Suprapubic skin (tissue), 4 donors: ENCODE data around the gene MBLAC1. TPM values are rescaled to one million over a fixed set of nuclear protein-coding genes. Genes with fewer than 3 reads are reported as not detected.

Experiments used
- DNase-seq, 2 donors: peaks; one replicate each; pipeline ENCODE4 v3.0.0-alpha.2; 2019; ENCODE audit warnings: low spot score in 2 of 2
- H3K27ac ChIP-seq: fragments of 200-600 bp; sonication (generic); one replicate; pipeline ENCODE4 v1.5.1; 2019
- H3K27me3 ChIP-seq: fragments of 200-600 bp; sonication (generic); one replicate; pipeline ENCODE4 v1.5.1; 2019
- H3K36me3 ChIP-seq: fragments of 200-600 bp; sonication (generic); one replicate; pipeline ENCODE4 v1.5.1; 2019
- H3K4me1 ChIP-seq: fragments of 200-600 bp; sonication (generic); one replicate; pipeline ENCODE4 v1.5.1; 2019
- H3K4me3 ChIP-seq: fragments of 200-600 bp; sonication (generic); one replicate; pipeline ENCODE4 v1.5.1; 2019; ENCODE audit warnings: mild to moderate bottlenecking
- H3K9me3 ChIP-seq: fragments of 200-600 bp; sonication (generic); one replicate; pipeline ENCODE4 v1.5.1; 2019
- EP300 ChIP-seq: sonication (generic); formaldehyde crosslinking; IDR thresholded peaks from one replicate; pipeline ENCODE4 v1.6.1; 2017; ENCODE audit warnings: antibody characterized with exemption
- POLR2A ChIP-seq, 2 donors: fragments of 450-650 bp; IDR thresholded peaks; one replicate each; pipeline ENCODE4 v1.6.1; 2017; ENCODE audit warnings: antibody characterized with exemption in 2 of 2, mild to moderate bottlenecking in 2 of 2, moderate library complexity in 2 of 2
- POLR2AphosphoS5 ChIP-seq, 3 donors: sonication (generic); formaldehyde crosslinking; IDR thresholded peaks; one replicate each; pipeline ENCODE4 v1.6.1; 2017; ENCODE audit warnings: antibody characterized with exemption in 3 of 3
- WGBS: methylation state at CpG from one replicate; pipeline ENCODE4 v1.1.5; 2018; 5-methylcytosine and 5-hydroxymethylcytosine counted together
- total RNA-seq, 4 donors: library from RNA; depleted of rRNA; stranded (reverse); fragments of >200 nt; gene quantifications; one replicate each; pipeline ENCODE4 v1.1.0, GENCODE V29; 2016
- TF ChIP-seq, protein P1 (sequence below), 2 donors: fragments of 200-600 bp in 1 of 2; fragments of 450-650 bp in 1 of 2; sonication (generic) in 1 of 2; IDR thresholded peaks; one replicate each; pipeline ENCODE4 v1.5.1; 2016 to 2019; ENCODE audit warnings: antibody characterized with exemption in 2 of 2, mild to moderate bottlenecking in 1 of 2, moderate library complexity in 1 of 2

The MBLAC1 gene
- total RNA-seq, 4 donors from 2014 or later, result 2.6 to 6.2 (median 3.6) TPM

GRCh38 chr7:100093498-100093897, 33.3 kb upstream of the MBLAC1 start:
- WGBS, result 38% methylated on average over 7 of the region's 13 CpGs
- H3K4me3 ChIP-seq, result no peak overlapping the region
- H3K27ac ChIP-seq, result no peak overlapping the region
- DNase-seq, result no peak
- TF ChIP-seq EP300 (no peak), POLR2A (IDR thresholded peaks at IDR 0.05) (no peak), POLR2AphosphoS5 (IDR thresholded peaks at IDR 0.05) (no peak)
- TF ChIP-seq, protein P1, sequence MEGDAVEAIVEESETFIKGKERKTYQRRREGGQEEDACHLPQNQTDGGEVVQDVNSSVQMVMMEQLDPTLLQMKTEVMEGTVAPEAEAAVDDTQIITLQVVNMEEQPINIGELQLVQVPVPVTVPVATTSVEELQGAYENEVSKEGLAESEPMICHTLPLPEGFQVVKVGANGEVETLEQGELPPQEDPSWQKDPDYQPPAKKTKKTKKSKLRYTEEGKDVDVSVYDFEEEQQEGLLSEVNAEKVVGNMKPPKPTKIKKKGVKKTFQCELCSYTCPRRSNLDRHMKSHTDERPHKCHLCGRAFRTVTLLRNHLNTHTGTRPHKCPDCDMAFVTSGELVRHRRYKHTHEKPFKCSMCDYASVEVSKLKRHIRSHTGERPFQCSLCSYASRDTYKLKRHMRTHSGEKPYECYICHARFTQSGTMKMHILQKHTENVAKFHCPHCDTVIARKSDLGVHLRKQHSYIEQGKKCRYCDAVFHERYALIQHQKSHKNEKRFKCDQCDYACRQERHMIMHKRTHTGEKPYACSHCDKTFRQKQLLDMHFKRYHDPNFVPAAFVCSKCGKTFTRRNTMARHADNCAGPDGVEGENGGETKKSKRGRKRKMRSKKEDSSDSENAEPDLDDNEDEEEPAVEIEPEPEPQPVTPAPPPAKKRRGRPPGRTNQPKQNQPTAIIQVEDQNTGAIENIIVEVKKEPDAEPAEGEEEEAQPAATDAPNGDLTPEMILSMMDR (IDR thresholded peaks at IDR 0.05), result no peak
- H3K36me3 ChIP-seq, result peaks cover 82% of the 10 kb centered on the region
- H3K9me3 ChIP-seq, result no peaks in the 10 kb centered on the region
- H3K4me1 ChIP-seq, result peaks cover 19% of the 10 kb centered on the region
- H3K27me3 ChIP-seq, result no peaks in the 10 kb centered on the region

- 90% methylated on average over 14 of the region's 16 CpGs for WGBS
- H3K4me1 ChIP-seq, result peaks cover 19% of the 10 kb centered on the region
- H3K9me3 ChIP-seq, result no peaks in the 10 kb centered on the region
- no peaks in the 10 kb centered on the region for H3K27me3 ChIP-seq
- peaks cover 87% of the 10 kb centered on the region for H3K36me3 ChIP-seq
- no peak overlapping the region for H3K27ac ChIP-seq
- no peak overlapping the region for H3K4me3 ChIP-seq
- DNase-seq, result no peak
- no peak for TF ChIP-seq POLR2AphosphoS5 (IDR thresholded peaks at IDR 0.05)
- TF ChIP-seq, protein P1 (IDR thresholded peaks at IDR 0.05), result no peak
- no peak for TF ChIP-seq EP300
- no peak for TF ChIP-seq POLR2A (IDR thresholded peaks at IDR 0.05)
These were observed 32.8 kb upstream of the MBLAC1 start for GRCh38 chr7:100093925-100094486.

DNA sequence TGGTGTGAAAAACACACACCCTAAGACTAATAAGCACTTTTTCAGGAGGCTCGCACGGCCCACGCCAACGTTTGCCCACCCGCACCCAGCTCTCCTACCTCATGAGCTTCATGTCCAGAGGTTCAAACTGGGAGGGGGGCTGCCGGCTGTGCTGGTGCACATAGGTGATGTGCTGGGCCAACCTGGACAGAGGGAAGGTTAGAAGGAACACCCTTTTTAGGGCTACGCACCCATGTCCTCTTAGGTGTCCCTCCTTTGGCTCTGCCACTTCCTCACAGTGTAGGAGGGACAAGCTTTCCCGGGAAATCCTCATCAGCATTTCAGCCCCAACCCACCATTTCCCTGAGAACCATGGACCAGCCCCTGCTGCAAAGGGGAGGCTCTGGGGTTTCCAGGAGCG, 31.5 kb upstream of the MBLAC1 start:
- Histone ChIP-seq H3K27me3 (no peaks in the 10 kb centered on the region), H3K27ac (no peak overlapping the region), H3K9me3 (no peaks in the 10 kb centered on the region), H3K4me3 (no peak overlapping the region), H3K4me1 (peaks cover 19% of the 10 kb centered on the region), H3K36me3 (peaks cover 89% of the 10 kb centered on the region)
- 83% methylated on average over 7 of the region's 9 CpGs for WGBS
- no peak for DNase-seq
- TF ChIP-seq POLR2A (IDR thresholded peaks at IDR 0.05), result no peak
- no peak for TF ChIP-seq EP300
- TF ChIP-seq, protein P1 (IDR thresholded peaks at IDR 0.05), result no peak

- WGBS, result 90% methylated on average over 17 of the region's 17 CpGs
- Histone ChIP-seq H3K27ac (no peak overlapping the region), H3K4me1 (peaks cover 19% of the 10 kb centered on the region), H3K4me3 (no peak overlapping the region), H3K36me3 (peaks cover 85% of the 10 kb centered on the region), H3K27me3 (no peaks in the 10 kb centered on the region), H3K9me3 (no peaks in the 10 kb centered on the region)
- TF ChIP-seq POLR2A (IDR thresholded peaks at IDR 0.05), result no peak
- no peak for TF ChIP-seq POLR2AphosphoS5 (IDR thresholded peaks at IDR 0.05)
- TF ChIP-seq EP300, result no peak
- TF ChIP-seq, protein P1 (IDR thresholded peaks at IDR 0.05), result no peak
- no peak for DNase-seq
These were observed 31.1 kb upstream of the MBLAC1 start for GRCh38 chr7:100095704-100096103.

DNA sequence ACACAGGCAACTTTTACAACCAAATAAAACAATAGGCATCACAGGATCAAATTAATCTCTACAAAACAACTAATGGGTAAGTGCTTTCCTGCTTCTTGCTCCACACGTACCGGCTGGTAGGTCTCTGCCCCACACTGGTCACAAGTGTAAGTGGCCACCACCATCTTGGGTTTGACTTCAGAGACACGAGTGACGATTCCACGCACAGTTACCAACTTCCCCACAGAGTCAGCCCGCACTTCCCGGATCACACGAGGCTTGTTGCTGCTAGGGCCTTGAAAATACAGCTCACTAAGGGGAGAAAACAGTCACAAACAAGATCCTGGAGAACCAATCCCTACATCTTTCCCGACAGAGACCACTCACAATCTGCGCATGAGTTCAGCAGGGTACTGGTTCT, 27.9 kb upstream of the MBLAC1 start:
- H3K4me1 ChIP-seq, result peaks cover 25% of the 10 kb centered on the region
- H3K4me3 ChIP-seq, result no peak overlapping the region
- H3K36me3 ChIP-seq, result peaks cover 62% of the 10 kb centered on the region
- no peak overlapping the region for H3K27ac ChIP-seq
- no peaks in the 10 kb centered on the region for H3K9me3 ChIP-seq
- 87% methylated on average over 10 of the region's 10 CpGs for WGBS
- DNase-seq, result no peak
- H3K27me3 ChIP-seq, result no peaks in the 10 kb centered on the region
- TF ChIP-seq POLR2A (IDR thresholded peaks at IDR 0.05) (no peak), POLR2AphosphoS5 (IDR thresholded peaks at IDR 0.05) (no peak), EP300 (no peak)
- TF ChIP-seq, protein P1 (IDR thresholded peaks at IDR 0.05), result no peak
